Measurements from ENCODE around the gene RNF182. TPM values are rescaled to one million over a fixed set of nuclear protein-coding genes. Genes with fewer than 3 reads are reported as not detected.

Gene RNF182
- total and polyA plus RNA-seq, 3 experiments from 2014 or later = not detected

DNA sequence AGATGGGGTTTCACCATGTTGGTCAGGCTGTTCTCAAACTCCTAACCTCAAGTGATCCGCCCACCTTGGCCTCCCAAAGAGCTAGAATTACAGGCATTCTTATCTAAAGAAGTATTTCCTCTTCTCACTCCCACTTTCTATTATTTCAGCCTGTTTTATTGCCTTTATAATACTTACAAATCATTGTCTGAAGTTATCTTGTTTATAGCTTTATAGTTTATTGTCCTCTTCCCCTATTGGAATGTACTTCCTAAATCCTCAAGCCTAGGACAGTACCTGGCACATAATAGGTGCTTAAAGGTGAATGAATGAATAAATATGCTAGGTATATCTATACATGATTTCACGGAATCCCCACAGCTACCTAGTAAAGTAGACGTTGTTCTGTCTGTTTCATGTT lies 37.8 kb upstream of the RNF182 start:
- Histone ChIP-seq H3K4me1 (ENCODE audit: insufficient read depth, low read length) (no peaks in the 10 kb centered on the region), H3K27me3 (ENCODE audit: insufficient read depth, low read length, poor library complexity, severe bottlenecking) (no peaks in the 10 kb centered on the region), H3K4me3 (ENCODE audit: low read length) (no peak overlapping the region), H3K36me3 (ENCODE audit: insufficient read depth, low read length) (no peaks in the 10 kb centered on the region), H3K27ac (ENCODE audit: low read depth, low read length) (no peak overlapping the region), H3K9me3 (ENCODE audit: low read length) (no peaks in the 10 kb centered on the region)
- Mint-ChIP-seq H3K9me3 (peaks cover 0 to 4% (median 1%) of the 10 kb centered on the region in 5 donors), H3K4me1 (no peaks in the 10 kb centered on the region), H3K27me3 (no peaks in the 10 kb centered on the region), H3K36me3 (peaks cover 0 to 2% (median 0%) of the 10 kb centered on the region in 3 donors), H3K4me3 (no peak overlapping the region), H3K27ac (no peak overlapping the region)
- no peak for DNase-seq
- ChIA-PET CTCF (interaction anchor here (1.0 kb wide), 1 partner anchor 13 kb away, joined by 4 read pairs; no protein-coding TSS in a partner anchor), POLR2A (interaction anchor here (0.6 kb wide), 1 partner anchor 856 kb away, joined by 3 read pairs; no protein-coding TSS in a partner anchor)

GRCh38 chr6:13892017-13892645 lies 32.6 kb upstream of the RNF182 start:
- no peak overlapping the region for H3K4me3 Mint-ChIP-seq
- Histone ChIP-seq H3K36me3 (ENCODE audit: insufficient read depth, low read length) (no peaks in the 10 kb centered on the region), H3K4me3 (ENCODE audit: low read length) (no peak overlapping the region), H3K27ac (ENCODE audit: low read depth, low read length) (no peak overlapping the region), H3K9me3 (ENCODE audit: low read length) (no peaks in the 10 kb centered on the region), H3K4me1 (ENCODE audit: insufficient read depth, low read length) (no peaks in the 10 kb centered on the region), H3K27me3 (ENCODE audit: insufficient read depth, low read length, poor library complexity, severe bottlenecking) (no peaks in the 10 kb centered on the region)
- peaks cover 3 to 9% of the 10 kb centered on the region in 2 donors for H3K27me3 Mint-ChIP-seq
- CTCF ChIA-PET = no interaction called here
- no peaks in the 10 kb centered on the region for H3K4me1 Mint-ChIP-seq
- H3K27ac Mint-ChIP-seq = peak overlapping the region in 1 of 8 donors; percentile 19
- no peaks in the 10 kb centered on the region for H3K9me3 Mint-ChIP-seq
- H3K36me3 Mint-ChIP-seq = no peaks in the 10 kb centered on the region
- POLR2A ChIA-PET = no interaction called here
- DNase-seq = no peak

DNA sequence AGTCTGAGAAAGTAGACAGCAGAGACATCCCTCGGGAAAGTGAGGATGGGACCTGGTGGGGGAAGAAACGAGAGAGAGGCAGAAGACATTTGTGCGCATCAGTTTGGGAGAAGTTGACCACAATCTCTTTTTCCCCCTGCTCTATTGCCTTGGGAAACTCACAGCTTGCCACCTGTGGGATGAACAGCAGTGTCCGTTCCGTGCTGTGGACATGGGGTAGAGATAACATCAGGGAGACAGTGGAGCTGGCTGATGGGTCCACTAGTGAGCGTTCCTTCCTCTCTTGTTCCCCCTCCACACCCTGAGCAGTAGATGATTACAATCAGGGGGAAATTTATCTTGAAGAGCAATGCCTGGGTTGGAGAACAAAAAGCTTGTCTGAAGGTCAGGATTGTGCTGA lies 21.8 kb upstream of the RNF182 start:
- ChIA-PET POLR2A (no interaction called here), CTCF (interaction anchor here (1.0 kb wide), 1 partner anchor 29 kb away, joined by 3 read pairs; no protein-coding TSS in a partner anchor)
- peaks cover 7% of the 10 kb centered on the region for H3K27me3 ChIP-seq (ENCODE audit: insufficient read depth, low read length, poor library complexity, severe bottlenecking)
- H3K4me3 Mint-ChIP-seq = no peak overlapping the region
- no peaks in the 10 kb centered on the region for H3K9me3 Mint-ChIP-seq
- no peaks in the 10 kb centered on the region for H3K4me1 Mint-ChIP-seq
- H3K27ac Mint-ChIP-seq = no peak overlapping the region
- no peaks in the 10 kb centered on the region for H3K36me3 ChIP-seq (ENCODE audit: insufficient read depth, low read length)
- H3K9me3 ChIP-seq (ENCODE audit: low read length) = no peaks in the 10 kb centered on the region
- H3K27ac ChIP-seq (ENCODE audit: low read depth, low read length) = no peak overlapping the region
- H3K27me3 Mint-ChIP-seq = peaks cover 28 to 53% of the 10 kb centered on the region in 2 donors
- H3K36me3 Mint-ChIP-seq = no peaks in the 10 kb centered on the region
- H3K4me1 ChIP-seq (ENCODE audit: insufficient read depth, low read length) = no peaks in the 10 kb centered on the region
- no peak for DNase-seq
- no peak overlapping the region for H3K4me3 ChIP-seq (ENCODE audit: low read length)

- peaks cover 28 to 50% of the 10 kb centered on the region in 2 donors for H3K27me3 Mint-ChIP-seq
- ChIA-PET CTCF (interaction anchor here (1.0 kb wide), 1 partner anchor 29 kb away, joined by 3 read pairs; no protein-coding TSS in a partner anchor), POLR2A (no interaction called here)
- H3K4me3 ChIP-seq (ENCODE audit: low read length) = no peak overlapping the region
- H3K4me3 Mint-ChIP-seq = no peak overlapping the region
- H3K9me3 Mint-ChIP-seq = no peaks in the 10 kb centered on the region
- H3K27ac ChIP-seq (ENCODE audit: low read depth, low read length) = no peak overlapping the region
- no peak for DNase-seq
- no peaks in the 10 kb centered on the region for H3K36me3 Mint-ChIP-seq
- H3K4me1 ChIP-seq (ENCODE audit: insufficient read depth, low read length) = no peaks in the 10 kb centered on the region
- no peaks in the 10 kb centered on the region for H3K4me1 Mint-ChIP-seq
- H3K9me3 ChIP-seq (ENCODE audit: low read length) = no peaks in the 10 kb centered on the region
- no peak overlapping the region for H3K27ac Mint-ChIP-seq
- H3K36me3 ChIP-seq (ENCODE audit: insufficient read depth, low read length) = no peaks in the 10 kb centered on the region
- H3K27me3 ChIP-seq (ENCODE audit: insufficient read depth, low read length, poor library complexity, severe bottlenecking) = peaks cover 7% of the 10 kb centered on the region
These were observed 21.4 kb upstream of the RNF182 start for GRCh38 chr6:13903364-13903763.

- Histone ChIP-seq H3K27ac (ENCODE audit: low read depth, low read length) (no peak overlapping the region), H3K4me1 (ENCODE audit: insufficient read depth, low read length) (no peaks in the 10 kb centered on the region), H3K9me3 (ENCODE audit: low read length) (no peaks in the 10 kb centered on the region), H3K4me3 (ENCODE audit: low read length) (no peak overlapping the region), H3K36me3 (ENCODE audit: insufficient read depth, low read length) (no peaks in the 10 kb centered on the region), H3K27me3 (ENCODE audit: insufficient read depth, low read length, poor library complexity, severe bottlenecking) (peaks cover 7% of the 10 kb centered on the region)
- CTCF ChIA-PET = interaction anchor here (4.7 kb wide), 1 partner anchor 238 kb away, joined by 36 read pairs; no protein-coding TSS in a partner anchor
- Mint-ChIP-seq H3K9me3 (no peaks in the 10 kb centered on the region), H3K4me1 (peaks cover 0 to 5% (median 0%) of the 10 kb centered on the region in 3 donors), H3K27me3 (peaks cover 20 to 40% of the 10 kb centered on the region in 2 donors), H3K27ac (no peak overlapping the region), H3K36me3 (no peaks in the 10 kb centered on the region), H3K4me3 (no peak overlapping the region)
- no peak for DNase-seq
- POLR2A ChIA-PET = no interaction called here
These were observed 17.8 kb upstream of the RNF182 start for GRCh38 chr6:13907001-13907350.

DNA sequence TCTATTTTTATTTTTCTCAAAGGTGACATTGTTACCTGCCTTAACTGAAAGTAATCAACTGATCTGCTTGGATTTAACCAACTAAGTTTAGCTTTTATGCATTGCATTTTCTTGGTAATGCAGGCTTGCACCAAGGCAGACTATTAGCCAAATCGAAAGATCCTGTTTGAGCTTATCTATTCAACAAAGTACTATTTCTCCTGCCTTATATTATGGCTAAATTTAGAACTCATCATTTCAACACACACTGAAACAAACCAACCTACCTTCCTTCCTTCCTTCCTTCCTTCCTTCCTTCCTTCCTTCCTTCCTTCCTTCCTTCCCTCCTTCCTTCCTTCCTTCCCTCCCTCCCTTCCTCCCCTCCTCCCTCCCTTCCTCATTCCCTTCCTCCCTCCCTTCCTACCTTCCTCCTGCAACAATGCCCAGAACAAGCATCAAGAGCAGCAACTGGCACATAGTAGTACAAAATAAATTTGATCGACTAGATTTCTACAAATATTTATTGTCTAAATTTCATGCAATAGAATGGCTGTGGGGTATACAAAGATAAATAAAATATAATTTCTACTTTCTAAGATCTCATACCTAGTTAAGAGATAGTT lies 17.0 kb upstream of the RNF182 start:
- ChIA-PET CTCF (interaction anchor here (0.9 to 4.7 kb wide), 8 partner anchors 10 to 332 kb away, joined by 3 to 36 read pairs (median 5); no protein-coding TSS in a partner anchor), POLR2A (no interaction called here)
- Histone ChIP-seq H3K27me3 (ENCODE audit: insufficient read depth, low read length, poor library complexity, severe bottlenecking) (peaks cover 7% of the 10 kb centered on the region), H3K27ac (ENCODE audit: low read depth, low read length) (no peak overlapping the region), H3K9me3 (ENCODE audit: low read length) (no peaks in the 10 kb centered on the region), H3K4me3 (ENCODE audit: low read length) (no peak overlapping the region), H3K4me1 (ENCODE audit: insufficient read depth, low read length) (no peaks in the 10 kb centered on the region), H3K36me3 (ENCODE audit: insufficient read depth, low read length) (no peaks in the 10 kb centered on the region)
- peaks cover 0 to 5% (median 0%) of the 10 kb centered on the region in 3 donors for H3K4me1 Mint-ChIP-seq
- H3K36me3 Mint-ChIP-seq = no peaks in the 10 kb centered on the region
- no peaks in the 10 kb centered on the region for H3K9me3 Mint-ChIP-seq
- H3K4me3 Mint-ChIP-seq = no peak overlapping the region
- DNase-seq = no peak
- peaks cover 15 to 39% of the 10 kb centered on the region in 2 donors for H3K27me3 Mint-ChIP-seq
- peak overlapping the region in 1 of 8 donors; percentile 21 for H3K27ac Mint-ChIP-seq

- Histone ChIP-seq H3K27ac (ENCODE audit: low read depth, low read length) (no peak overlapping the region), H3K9me3 (ENCODE audit: low read length) (no peaks in the 10 kb centered on the region), H3K36me3 (ENCODE audit: insufficient read depth, low read length) (no peaks in the 10 kb centered on the region), H3K27me3 (ENCODE audit: insufficient read depth, low read length, poor library complexity, severe bottlenecking) (peaks cover 3% of the 10 kb centered on the region), H3K4me1 (ENCODE audit: insufficient read depth, low read length) (no peaks in the 10 kb centered on the region), H3K4me3 (ENCODE audit: low read length) (no peak overlapping the region)
- no peak overlapping the region for H3K4me3 Mint-ChIP-seq
- POLR2A ChIA-PET = no interaction called here
- peak in 4 of 5 donors; percentile 22 to 60 (median 43) for DNase-seq
- H3K27ac Mint-ChIP-seq = no peak overlapping the region
- H3K4me1 Mint-ChIP-seq = peaks cover 0 to 5% (median 0%) of the 10 kb centered on the region in 3 donors
- CTCF ChIA-PET = interaction anchor here (0.6 to 4.7 kb wide), 15 partner anchors 9 to 334 kb away, joined by 3 to 36 read pairs (median 5); partner anchors contain the start of gene CD83
- peaks cover 10 to 36% of the 10 kb centered on the region in 2 donors for H3K27me3 Mint-ChIP-seq
- no peaks in the 10 kb centered on the region for H3K9me3 Mint-ChIP-seq
- H3K36me3 Mint-ChIP-seq = no peaks in the 10 kb centered on the region
These were observed 15.8 kb upstream of the RNF182 start for GRCh38 chr6:13908955-13909381.

- Histone ChIP-seq H3K27ac (ENCODE audit: low read depth, low read length) (no peak overlapping the region), H3K27me3 (ENCODE audit: insufficient read depth, low read length, poor library complexity, severe bottlenecking) (peaks cover 3% of the 10 kb centered on the region), H3K36me3 (ENCODE audit: insufficient read depth, low read length) (no peaks in the 10 kb centered on the region), H3K9me3 (ENCODE audit: low read length) (no peaks in the 10 kb centered on the region), H3K4me1 (ENCODE audit: insufficient read depth, low read length) (no peaks in the 10 kb centered on the region), H3K4me3 (ENCODE audit: low read length) (no peak overlapping the region)
- POLR2A ChIA-PET = no interaction called here
- H3K36me3 Mint-ChIP-seq = no peaks in the 10 kb centered on the region
- no peak for DNase-seq
- CTCF ChIA-PET = interaction anchor here (1.0 to 4.7 kb wide), 3 partner anchors 11 to 234 kb away, joined by 3 to 36 read pairs (median 10); no protein-coding TSS in a partner anchor
- peaks cover 8 to 38% of the 10 kb centered on the region in 2 donors for H3K27me3 Mint-ChIP-seq
- H3K4me3 Mint-ChIP-seq = no peak overlapping the region
- H3K27ac Mint-ChIP-seq = no peak overlapping the region
- H3K9me3 Mint-ChIP-seq = no peaks in the 10 kb centered on the region
- H3K4me1 Mint-ChIP-seq = peaks cover 0 to 5% (median 0%) of the 10 kb centered on the region in 3 donors
These were observed 14.3 kb upstream of the RNF182 start for GRCh38 chr6:13910443-13910842.
